HG03565 (cell line): Measurements from ENCODE around the gene DCAF12L2.
"Not testable (repeated sequence)": the region's sequence is repeated elsewhere in the genome, so short reads cannot be mapped to it uniquely, and the experiment has no call there.

Experiments used
- ATAC-seq: cut with Tn5 transposase; IDR thresholded peaks from one replicate; pipeline ENCODE4 v1.9.1; 2021; ENCODE audit warnings: mild to moderate bottlenecking, moderate library complexity; ENCODE audit not compliant: unreplicated experiment

The DCAF12L2 gene

DNA sequence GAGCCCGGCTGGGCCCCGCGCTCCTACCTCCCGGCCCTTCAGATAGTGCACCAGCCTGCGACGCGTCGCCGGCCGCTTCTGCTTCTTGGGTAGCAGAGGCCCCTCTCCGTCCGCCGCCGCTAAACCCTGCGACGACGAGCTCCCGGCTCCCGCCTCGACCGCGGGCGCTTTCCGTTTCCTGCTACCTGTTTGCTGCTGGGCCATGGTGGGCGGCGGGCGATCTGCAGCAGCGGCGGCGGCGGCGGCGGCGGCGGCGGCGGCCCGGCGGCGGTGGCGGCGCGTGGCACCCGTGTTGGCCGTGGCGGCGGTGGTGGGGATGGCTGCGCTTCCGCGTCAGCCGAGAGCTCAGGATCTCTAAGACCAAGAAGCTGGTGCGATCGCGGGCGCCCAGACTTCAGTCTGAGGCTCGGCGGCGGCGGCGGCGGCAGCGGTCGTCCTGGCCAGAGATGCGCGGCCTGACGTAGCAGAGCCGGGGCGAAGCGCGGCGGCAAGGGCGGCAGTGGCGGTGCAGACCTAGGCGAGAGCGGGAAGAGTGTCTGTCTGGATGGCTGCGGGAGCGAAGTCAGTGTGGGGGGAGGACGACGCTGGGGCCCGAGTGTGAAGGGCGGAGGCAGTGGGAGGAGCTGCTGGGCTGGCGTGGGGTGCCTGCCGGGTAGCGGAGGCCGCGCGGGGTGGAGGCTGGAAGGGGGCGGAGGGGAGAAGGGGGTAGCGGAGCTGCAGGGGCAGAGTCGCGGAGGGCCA is at the start of gene DCAF12L2:
Gene DCAF12L2 (minus strand): TSS at position 569 of the 741 bp plus-strand sequence. CDS start 365 bp downstream, at position 204.
- no peak for ATAC-seq

DNA sequence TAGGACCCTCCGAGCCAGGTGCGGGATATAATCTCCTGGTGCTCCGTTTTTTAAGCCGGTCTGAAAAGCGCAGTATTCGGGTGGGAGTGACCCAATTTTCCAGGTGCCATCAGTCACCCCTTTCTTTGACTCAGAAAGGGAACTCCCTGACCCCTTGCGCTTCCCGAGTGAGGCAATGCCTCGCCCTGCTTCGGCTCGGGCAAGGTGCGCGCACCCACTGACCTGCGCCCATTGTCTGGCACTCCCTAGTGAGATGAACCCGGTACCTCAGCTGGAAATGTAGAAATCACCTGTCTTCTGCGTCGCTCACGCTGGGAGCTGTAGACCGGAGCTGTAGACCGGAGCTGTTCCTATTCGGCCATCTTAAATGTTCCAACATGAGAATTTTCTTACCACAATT is 24.8 kb upstream of the DCAF12L2 start:
- ATAC-seq: not testable (repeated sequence)

DNA sequence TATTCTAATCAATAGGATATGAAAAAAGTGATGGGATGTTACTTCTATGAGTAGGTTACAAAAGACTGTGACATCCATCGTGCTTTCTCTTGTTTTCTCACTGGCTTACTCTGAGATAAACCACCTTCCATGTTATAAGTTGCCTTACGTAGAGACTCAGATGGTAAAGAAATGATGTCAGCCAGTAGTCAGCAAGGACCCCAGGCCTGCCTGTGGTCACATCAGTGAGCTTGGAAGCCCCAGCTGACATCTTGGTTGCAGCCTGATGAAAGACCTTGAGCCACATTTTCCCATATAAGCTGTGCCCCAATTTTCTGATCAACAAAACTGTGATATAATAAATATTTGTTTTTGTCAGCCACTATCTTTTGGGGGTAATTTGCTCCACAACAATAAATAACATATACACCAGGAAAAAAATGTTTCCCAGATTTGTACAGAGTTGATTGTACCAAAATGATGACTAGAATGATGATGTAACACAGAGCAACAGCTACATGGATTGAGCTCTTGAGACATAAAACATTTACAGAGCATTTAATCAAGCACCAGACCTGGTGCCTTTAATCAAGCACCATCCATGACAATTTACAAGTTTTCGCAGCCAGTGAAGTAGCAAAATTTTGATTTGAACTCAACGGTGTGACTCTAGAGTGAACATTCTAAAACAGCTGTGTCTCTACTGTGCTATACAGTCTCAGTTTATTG is 11.2 kb upstream of the DCAF12L2 start:
- no peak for ATAC-seq

DNA sequence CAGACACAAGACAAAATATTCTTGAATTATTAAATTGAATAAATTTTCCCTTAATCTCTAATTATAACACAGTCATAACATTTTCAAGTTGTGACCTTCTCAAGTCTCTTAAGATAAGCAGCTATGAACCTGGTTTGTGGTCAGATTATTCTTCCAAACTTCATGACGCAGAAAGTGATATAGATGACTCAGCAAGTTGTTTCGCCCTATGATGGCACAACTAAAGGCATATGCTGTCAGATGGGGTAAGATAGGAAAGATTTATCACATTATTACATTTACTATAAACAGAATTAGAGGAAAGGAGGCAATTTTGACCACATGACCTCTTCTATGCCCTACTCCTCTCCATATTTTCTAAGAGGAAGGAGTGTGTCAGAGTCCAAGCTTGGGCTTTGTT is 4.6 kb upstream of the DCAF12L2 start:
- no peak for ATAC-seq

DNA sequence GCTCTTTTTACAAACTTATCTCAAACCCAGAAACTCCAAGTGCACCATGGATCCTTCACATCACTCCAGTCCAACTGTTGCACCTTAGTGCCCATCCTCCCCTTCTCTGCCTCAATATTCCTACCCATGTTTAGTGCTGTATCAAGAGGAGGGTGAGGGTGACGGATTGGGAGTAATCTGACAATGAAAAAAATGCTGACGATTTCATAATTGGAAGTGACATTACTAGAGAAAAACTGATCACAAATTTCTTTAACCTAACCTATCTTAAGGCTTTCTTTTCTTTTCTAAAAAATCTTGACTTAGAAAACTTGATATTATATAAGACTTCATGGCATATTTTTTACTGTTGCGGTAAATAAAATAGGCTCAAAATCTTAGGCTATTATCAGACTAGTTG is 1.5 kb upstream of the DCAF12L2 start:
- ATAC-seq: no peak

DNA sequence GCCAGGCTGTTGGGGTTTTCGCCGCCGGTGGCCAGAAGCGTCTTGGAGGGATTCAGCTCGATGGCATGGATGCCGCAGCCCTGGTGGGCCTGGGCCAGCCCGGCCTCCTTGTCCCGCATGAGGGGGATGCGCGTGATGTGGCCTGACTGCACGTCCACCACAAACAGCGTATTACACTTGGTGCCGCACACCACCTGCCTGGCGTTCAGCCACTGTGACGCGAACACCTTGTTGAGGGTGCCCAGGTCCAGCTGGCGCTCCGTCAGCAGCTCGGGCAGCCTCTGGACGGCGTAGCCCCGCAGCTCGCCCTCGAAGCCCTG is 728 bp downstream of the DCAF12L2 start:
- ATAC-seq: no peak

DNA sequence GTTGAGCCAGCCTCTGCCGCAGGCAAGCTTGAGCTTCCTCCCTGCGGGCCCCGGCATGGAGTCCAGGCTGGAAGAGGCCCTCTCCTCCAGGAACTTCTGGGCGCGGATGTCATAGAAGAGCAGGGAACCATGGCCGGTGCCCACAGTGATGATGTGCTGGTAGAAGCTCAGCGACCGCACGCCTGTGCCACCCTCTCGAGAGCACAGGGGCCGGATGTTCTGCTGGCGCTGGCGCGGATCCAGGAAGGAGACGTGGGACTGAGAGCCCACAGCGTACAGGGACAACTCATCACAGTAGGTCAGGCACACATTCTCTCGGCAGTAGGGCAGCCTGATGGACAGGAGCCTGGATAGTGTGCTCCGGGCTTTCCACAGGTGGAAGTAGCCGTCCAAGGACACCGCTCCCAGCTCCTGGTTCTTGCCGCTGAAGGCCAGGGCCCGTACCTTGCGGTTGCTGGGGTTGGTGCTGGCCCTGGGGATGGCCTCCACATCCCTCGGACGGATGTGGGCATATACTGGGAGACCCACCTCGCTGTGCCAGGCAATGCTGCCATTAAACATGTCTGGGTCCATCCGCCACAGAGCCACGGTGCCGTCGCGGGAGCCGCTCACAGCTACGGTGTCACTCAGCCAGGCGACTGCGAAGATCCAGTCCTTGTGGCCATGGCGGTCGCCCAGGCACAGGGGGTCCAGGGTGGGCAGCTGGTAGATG is 1.2 kb downstream of the DCAF12L2 start:
- no peak for ATAC-seq

DNA sequence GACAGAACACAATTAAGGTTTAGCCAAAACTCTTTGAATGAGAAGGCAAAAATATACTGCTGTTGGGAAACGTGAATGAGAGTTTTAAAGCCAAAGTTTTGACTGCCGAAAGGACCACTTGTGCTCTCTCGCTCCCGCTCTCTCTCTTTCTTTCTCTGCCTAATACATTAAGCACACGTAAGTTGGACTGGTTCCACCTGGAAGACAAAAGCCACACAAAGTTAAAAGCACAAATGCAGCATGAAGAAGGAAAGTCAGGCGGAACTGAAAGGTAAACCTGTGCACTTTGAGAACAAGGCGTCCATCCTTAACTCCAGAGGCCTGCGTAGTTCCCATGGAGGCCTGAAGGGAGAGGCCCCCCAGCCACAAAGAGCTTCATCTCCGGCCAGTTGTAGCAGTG is 1.9 kb downstream of the DCAF12L2 start:
- ATAC-seq: no peak

DNA sequence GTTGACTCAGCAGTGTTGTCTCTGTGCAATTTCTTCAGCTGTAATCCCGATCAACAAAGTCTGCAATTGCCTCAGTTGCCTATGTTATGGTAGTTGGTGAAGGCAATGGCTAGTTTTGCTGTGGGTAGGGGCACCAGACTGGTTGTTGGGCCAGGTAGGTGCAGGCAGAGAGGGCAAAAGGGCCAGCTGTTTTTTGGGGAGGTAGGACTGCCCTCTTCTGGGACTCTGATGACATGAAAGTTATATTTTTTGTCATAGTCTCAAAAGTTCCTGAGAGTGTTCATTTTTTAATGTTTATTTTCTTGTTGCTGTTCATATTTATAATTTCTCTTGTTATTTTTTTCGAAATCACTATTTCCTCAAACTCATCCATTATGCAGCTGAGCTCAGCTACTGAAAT is 25.1 kb downstream of the DCAF12L2 start:
- ATAC-seq: no peak

DNA sequence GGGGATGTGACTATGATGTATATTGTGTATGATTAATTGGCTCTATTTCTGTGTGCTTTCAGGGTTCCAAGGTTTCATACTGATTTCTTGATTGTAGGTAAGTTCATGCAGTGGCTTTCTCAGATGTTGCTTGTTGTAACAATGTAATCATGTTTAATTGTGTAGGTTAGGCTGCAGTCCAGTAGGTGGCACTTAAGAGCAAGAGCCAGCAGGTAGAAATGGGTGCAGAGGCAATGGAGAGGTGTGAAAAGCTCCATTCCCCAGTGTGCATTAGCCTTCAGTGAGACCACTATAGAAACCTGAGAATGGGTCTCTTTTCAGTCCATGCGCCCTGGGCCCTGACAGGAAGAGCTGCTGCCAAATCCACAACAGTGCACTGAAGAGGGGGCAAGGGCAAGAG is 28.2 kb downstream of the DCAF12L2 start:
- no peak for ATAC-seq

DNA sequence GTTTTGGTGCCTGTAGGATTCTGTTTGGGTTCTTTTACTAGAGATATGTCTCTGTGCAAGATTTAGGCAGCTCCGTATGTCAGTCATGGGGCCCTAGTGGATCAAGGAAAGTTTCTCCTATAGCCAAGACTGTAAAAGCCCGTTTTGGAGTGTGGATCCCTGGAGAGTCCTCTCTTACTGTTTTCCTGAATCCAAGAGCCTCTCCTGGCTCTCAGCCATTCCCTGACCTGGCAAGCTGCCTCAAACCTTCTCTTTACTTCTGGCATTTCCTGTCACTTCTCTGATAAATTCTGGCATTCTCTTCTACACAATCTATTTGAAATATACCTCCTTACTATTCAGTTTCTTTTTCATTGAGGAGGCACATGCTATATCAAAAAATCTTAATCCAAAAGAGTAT is 41.4 kb downstream of the DCAF12L2 start:
- ATAC-seq: no peak
